Fibroblast of skin of left biceps (primary cell): ENCODE data around the gene GOLGA8M.
"Not testable (repeated sequence)": the region's sequence is repeated elsewhere in the genome, so short reads cannot be mapped to it uniquely, and the experiment has no call there.

Source experiments
- DNase-seq, 2 experiments: peaks; one replicate each; pipeline ENCODE4 v3.0.0-alpha.2; 2013; ENCODE audit warnings: low read depth in 2 of 2

GOLGA8M gene

GRCh38 chr15:28660750-28661149 lies 51.5 kb downstream of the GOLGA8M start:
- DNase-seq = not testable (repeated sequence)

- not testable (repeated sequence) for DNase-seq
Observed at GRCh38 chr15:28656018-28656360, 56.2 kb downstream of the GOLGA8M start.

GRCh38 chr15:28655329-28656017 lies 56.7 kb downstream of the GOLGA8M start:
- DNase-seq = not testable (repeated sequence)

GRCh38 chr15:28654194-28654593 lies 58.0 kb downstream of the GOLGA8M start:
- DNase-seq = not testable (repeated sequence)

- not testable (repeated sequence) for DNase-seq
Observed at GRCh38 chr15:28652538-28652937, 59.7 kb downstream of the GOLGA8M start.
